ENCODE results near the gene LTBP2.

The LTBP2 gene

DNA sequence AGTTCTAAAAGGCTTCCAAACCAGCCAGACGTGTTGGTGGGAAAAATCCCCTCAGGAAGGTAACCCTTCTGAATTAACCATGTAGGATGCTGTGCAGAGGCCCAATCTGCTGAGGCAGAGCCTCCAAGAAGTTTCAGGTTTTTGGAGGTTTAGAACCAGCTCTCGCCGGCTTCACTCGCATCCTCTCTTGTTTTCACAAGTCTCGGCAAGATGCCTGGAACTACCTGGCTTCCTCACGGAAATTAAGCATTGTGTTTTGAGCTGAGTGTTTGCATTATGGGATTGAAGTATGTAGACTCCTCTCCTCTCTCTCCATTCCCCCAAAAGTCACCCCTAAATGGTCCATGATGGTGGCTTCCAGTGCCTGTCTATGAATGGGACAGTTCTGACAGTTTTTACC, 20.6 kb downstream of the LTBP2 start:
- no peak for DNase-seq (ENCODE audit: low read depth)

DNA sequence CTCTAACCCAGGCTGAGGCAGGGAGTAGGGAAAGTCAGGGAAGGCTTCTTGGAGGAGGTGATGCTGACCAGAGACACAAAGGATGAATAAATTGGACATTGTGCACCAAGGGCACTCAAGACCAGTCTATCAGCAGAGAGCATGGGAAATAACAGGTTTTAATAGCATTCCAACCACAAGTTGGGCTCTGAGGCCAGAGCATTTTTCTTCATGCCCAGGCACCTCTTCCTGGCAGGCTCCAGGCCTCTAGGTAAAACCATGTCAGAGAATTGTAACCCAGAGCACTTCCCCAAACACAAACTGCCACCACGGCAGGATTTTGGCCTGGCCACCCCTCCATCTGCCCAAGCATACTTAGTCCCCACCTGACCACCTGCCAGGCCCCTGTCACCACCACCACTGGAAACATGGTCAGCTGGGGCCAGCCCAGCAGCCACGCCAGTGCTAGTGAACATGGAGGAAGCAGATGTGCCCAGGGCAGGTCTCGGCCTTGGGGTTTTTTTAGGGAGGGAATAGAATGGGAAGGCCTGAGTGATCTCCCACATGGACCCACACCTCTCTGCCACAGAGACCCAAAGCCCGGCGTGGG, 22.7 kb downstream of the LTBP2 start:
- no peak for DNase-seq (ENCODE audit: low read depth)

DNA sequence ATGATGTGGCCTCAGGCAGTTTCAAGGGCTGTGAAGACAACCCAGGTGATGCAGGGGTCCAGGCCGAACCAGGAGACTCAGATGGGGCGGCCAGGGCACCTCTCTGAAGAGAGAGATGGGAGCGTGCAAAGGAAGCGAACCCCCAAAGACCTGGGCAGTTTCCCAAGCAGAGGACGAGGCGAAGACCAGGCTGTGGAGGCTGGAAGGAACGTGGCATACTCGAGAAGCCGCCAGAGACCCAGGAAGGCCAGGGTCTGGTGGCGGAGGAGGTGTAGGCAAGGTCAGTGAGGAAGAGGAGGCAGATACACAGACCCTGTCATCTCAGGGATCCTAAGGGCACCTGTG, 24.7 kb downstream of the LTBP2 start:
- DNase-seq (ENCODE audit: low read depth), result no peak

DNA sequence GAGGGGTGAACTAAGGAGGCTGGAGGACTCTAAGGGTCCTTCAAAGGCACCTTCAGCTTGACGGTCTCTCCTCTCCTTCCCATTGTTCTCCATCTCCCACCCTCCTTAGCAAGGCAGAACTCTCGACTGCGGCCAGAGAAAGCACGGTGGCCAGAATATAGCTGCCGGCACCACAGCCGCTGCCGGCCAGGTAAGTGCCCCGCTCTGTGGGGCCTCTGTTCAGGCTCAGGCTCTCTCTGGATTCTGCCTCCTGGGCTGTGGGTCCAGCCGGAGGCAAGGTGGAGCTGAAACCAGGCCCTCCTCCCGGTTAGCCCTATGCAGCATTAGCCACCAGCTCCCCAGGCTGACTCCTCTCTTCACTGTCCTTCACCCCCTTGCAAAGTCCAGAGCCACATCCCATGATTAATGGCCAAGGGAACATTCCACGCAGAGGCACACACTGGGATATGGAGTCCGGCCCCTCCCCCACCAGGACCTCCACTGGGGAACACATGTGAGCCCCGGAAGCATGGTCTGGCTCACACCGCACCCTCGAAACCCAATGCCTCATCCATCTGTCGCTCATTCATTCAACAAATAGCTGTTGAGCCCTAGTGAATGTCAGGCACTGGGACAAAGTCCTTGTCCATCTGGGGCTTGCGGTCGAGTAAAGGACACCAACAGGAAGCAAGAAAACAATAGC, 25.2 kb downstream of the LTBP2 start:
- DNase-seq (ENCODE audit: low read depth), result no peak

DNA sequence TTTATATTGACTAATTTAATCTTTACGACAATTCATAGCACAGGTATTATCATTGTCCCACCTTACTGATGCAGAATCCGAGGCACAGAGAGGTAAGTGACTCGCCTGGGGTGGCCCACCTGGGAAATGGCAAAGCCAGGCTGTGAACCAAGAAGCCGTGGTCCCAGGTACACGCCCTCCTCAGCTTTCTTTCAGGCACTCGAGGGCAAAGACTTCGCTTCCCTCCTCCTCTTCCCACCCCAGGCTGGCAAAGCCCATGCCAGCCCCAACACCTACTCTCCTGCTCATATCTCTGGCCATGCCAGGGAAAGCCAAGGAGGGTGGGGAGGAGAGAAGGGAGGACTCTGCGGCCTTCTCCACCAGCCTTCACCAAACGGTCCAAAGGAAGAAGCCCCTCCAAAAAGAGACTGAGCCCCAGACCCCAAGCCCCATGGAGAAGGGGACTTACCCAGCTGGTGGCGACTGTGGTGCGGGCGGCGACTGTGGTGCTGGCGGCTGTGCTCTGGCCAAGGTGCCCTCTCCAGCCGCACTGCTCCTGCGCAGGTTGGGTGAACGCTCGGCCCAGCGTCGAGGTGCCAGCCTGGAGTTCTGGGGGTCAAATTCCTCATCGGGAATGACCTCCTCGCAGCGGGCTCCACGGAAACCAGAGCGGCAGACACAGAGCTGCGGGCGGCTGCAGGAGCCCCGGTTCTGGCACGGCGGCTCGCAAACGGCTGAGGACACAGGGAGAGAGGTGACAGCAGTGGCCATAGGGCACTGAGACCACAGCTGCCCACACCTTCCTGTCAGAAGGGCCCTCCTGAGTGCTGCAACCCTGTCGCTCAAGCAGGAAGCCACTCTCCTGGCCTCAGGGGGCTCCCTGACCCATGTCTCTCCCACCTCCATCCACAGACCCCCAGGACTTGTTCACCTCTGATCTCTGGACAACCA, 26.4 kb downstream of the LTBP2 start:
- DNase-seq (ENCODE audit: low read depth), result no peak

DNA sequence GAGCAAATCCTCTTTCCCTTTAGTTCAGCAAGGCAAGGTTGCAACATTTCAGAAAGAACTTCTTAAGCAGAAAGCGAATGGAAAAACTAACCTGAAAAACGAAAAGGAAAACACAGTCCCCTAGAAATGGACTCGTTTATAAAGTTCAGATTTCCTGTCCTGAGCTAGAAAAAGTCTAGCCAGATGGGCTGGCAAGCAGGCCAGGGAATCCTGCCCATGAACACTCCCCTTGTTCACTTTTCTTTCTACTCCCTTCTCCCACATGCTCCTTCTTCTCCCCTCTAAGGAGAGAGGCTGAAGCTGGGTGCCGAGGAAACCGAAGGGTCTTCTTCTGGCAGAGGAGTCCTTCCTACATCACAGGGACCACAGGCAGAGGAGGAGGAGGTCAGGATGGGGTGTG, 27.1 kb downstream of the LTBP2 start:
- DNase-seq (ENCODE audit: low read depth), result no peak

DNA sequence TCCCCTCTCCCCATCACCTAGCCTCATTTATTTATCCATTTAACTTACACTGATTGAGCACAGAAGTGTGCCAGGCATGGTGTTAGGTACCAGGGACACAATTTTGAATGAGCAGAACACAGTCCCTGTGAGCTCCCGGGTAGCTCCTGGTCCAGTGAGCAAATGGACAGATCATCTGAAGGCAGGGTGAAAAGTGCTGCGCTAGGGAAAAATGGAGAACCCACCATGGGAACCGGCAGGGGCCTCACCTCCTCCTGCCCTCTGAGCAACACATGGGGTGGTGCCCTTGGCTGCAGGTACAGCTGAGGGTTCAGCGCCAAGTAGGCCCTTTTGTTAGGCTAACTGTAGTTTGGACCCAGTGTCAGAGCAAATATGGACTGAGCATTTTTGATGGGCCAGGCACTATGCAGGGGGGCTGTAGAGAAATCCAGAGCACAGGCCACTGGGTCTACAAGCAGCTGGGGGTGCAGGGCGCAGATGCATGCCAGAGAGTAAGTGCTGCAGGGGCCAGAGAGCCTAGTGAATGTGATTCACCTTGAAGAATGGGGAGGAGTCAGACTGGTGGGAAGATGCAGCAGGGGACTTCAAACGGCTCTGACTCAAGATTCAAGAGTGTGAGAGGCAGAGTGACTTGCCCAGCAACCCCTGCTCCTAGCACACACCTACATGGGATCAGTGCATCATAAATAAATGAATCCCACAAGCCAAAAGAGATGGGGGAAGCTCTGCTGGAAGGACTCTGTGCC, 28.2 kb downstream of the LTBP2 start:
- DNase-seq (ENCODE audit: low read depth), result no peak

DNA sequence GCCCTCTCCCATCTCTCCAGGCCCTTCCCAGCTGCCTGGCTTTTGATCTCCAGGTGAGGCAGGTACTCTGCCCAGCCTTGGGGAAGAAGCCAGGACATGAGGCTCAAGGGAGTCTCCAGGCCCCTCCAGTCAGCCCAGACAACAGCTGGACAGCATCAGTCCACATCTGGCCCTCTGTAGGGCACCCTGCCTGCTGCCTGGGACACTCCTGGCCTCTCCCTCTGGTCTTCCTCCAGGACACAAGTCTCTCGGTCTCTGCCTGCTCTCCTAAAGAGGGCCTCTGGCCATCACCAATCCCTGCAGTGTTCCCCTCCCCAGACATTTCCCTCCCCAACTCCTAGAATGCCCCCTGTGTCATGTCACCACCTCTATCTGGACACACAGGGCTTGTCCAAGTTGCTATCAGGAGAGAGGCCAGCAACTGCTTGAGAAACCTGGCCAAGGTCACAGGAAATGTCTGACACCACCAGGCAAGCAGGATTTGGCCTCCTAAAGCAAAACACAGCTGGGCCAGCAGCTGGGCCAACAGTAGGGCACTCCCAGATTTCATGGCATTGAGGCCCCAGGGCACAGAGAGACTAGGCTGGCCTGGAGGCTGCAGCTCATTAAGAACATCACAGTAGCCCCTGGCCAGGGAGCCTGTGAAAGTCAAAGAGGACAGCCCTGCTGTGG, 29.0 kb downstream of the LTBP2 start:
- DNase-seq (ENCODE audit: low read depth), result no peak

DNA sequence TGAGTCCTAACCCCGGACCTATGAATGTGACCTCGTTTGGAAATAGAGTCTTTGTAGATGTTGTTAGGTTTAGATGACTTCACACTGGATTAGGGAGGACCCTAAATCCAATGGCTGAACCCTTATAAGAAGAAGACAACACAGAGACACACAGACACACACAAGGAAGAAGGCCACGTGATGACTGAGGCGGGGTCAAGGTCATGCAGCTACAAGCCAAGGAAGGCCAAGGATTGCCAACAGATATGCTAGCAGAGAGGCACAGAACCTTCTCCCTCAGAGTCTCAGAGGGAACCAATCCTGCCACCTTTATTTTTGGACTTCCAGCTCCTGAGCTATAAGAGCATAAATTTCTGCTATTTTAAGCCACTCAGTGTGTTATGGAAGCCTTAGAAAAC, 31.8 kb downstream of the LTBP2 start:
- no peak for DNase-seq (ENCODE audit: low read depth)

DNA sequence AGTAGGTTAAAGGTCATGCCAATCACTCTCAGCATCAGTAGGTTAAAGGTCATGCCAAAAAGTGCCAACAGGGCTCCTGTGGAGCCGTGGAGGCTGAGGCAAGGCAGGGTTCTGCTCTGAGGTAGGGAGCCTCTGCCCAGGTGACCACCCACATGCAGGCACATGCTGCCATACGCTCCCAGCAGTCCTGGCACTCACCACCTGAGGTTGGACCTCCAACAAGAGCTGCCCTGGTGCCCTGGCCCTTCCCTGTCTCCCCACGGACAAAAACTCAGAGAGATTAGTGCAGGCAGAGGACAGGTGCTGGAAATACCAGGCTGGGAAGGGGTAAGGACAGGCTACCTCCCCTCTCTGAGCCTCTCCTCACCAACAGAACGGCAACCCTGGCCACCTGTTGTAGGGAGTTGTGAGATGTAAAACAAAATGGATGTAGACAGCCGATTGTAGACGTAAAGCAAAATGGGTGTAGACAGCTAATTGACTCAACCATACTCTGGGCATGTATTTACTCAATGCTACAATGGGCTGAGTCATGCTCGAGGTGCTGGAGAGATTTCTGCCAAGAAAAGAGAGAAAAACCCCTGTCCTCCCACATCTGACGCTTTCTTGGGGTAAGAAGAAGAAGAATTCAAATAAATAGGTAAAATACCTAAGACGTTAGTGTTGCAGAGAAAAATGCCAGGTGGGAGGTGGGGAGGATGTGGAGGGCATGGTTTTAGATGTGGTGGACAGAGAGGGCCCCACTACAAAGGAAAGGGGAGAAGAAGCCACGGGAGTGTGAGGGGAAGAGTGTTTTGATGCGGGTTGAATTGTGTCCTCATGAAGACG, 32.4 kb downstream of the LTBP2 start:
- no peak for DNase-seq (ENCODE audit: low read depth)

DNA sequence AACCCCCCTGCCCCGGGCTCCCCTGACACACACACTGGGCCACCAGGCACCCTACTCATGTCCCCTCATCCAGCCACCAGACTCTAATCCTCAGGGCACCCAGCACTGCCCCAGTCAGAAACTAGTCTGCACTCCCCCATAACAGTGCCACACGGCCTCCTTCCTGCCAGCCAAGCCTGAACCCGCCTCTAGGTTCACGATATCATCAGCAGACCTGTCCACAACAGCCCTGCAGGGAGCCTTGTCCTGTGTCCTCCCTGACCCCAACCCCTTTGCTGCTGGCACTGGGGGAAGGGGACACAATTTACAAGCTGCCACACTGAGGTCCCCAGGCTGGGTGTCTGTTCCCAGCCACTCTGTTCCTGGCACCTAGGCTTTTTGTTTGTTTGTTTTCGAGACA, 33.6 kb downstream of the LTBP2 start:
- DNase-seq (ENCODE audit: low read depth), result no peak

DNA sequence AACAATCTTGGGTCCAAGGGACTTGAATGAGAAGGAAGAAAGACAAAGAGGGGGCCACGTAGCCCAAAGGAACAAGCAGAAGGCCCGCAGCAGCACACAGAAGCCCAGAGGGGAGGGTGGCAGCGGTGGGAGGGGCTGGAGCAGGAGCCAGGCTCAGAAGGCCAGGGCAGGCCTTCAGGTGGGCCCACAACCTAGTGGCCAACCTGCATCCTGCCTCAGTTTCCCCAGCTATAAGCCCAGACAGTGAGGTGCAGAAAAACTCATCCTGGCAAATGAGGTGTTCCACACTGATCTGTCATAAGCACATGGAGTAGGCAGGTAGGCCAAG, 34.1 kb downstream of the LTBP2 start:
- DNase-seq (ENCODE audit: low read depth), result no peak

DNA sequence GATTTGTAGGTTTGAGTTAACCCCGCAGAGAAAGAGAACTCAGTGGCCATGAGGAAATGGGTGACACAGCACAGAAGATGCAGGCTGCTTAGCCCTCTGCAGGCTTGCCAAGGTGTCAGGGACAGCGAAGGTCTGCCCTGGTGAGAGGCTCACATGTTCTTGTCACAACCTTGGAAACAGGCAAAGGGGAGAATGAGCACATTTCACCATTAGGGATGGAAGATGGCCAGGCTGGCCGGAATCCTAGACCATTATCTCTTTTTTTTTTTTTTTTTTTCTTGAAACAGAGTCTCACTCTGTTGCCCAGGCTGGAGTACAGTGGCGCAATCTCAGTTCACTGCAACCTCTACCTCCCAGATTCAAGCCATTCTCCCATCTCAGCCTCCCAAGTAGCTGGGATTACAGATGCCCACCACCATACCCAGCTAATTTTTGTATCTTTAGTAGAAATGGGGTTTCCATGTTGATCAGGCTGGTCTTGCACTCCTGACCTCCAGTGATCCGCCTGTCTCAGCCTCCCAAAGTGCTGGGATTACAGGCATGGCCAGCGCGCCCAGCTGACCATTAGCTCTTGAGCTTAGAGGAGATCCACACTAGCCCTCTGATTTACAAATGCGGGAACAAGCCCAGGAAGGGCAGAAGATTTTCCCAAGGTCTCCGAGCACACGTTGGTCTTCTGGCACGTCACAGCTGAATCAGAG, 34.6 kb downstream of the LTBP2 start:
- DNase-seq (ENCODE audit: low read depth), result no peak

DNA sequence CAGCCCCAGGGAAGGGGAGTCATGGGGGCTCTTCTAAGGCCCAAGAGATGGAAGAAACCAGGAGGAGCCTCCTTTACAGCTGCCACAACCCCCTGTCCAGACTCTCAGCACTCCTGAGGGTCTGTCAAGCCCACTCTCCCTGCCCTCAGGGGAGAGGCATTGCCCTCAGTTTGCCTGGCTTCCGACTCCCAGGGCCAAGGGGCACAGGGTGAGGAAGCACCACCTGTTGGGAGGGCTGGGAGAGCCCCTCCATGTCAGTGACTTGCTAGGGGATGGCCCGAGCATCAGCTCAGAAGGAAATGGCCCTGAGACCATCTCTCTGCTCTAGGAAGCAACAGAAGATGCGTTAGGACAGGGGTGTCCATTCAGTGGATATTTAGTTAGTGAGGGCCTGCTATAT, 36.1 kb downstream of the LTBP2 start:
- DNase-seq (ENCODE audit: low read depth), result no peak

DNA sequence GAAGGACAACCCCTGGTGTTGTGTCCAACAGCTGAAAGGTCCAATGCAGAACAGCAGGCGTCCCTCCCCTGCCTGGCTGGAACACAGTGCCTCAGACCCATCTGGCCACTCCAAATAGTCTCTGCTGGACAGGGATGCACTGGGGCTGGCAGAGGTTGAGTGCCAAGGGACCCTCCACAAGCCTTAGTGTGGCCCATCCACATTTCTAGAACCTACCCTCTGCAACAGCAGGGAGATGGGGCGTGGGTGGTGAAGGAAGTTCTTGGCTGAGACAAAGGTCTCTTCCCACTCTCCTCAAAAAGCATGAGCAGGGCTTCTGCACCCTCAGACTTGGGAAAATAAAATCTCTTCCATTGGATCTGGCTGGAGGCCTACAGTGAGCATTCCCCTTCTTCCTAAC, 36.5 kb downstream of the LTBP2 start:
- no peak for DNase-seq (ENCODE audit: low read depth)

DNA sequence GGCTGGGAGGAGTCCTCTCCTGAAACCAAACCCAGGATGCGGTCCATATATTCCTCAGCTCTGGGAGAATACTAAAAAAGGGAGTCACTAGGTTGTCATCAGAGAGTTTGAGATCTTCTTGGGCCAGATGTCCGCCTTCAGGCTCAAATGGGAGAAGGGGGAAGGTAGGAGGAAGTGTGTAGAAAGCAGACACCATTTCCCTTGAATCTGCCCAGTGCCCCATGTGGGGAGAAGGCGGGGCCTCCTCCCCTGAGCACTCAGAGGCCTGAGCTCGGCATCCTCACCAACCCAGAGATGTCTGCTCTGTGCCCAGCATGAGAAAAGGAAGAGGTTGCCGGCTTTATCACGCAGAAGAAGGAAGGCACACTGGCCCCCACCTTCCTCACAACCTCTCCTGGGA, 37.3 kb downstream of the LTBP2 start:
- DNase-seq (ENCODE audit: low read depth), result no peak

DNA sequence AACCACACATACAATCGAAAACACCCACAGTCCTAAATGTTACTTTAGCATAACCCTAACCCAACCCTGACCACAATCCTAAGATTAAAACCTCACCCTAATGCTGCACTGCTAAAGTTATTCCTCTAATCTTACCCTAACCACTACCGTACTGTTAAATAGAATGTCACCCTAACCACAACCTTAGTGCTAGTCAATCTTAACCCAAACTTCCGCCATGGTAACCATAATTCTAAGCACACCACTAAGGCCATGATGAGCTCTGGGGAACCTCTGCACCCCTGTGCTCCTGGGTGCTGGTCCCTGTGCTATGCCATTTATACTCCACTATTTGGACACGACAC, 38.0 kb downstream of the LTBP2 start:
- no peak for DNase-seq (ENCODE audit: low read depth)

DNA sequence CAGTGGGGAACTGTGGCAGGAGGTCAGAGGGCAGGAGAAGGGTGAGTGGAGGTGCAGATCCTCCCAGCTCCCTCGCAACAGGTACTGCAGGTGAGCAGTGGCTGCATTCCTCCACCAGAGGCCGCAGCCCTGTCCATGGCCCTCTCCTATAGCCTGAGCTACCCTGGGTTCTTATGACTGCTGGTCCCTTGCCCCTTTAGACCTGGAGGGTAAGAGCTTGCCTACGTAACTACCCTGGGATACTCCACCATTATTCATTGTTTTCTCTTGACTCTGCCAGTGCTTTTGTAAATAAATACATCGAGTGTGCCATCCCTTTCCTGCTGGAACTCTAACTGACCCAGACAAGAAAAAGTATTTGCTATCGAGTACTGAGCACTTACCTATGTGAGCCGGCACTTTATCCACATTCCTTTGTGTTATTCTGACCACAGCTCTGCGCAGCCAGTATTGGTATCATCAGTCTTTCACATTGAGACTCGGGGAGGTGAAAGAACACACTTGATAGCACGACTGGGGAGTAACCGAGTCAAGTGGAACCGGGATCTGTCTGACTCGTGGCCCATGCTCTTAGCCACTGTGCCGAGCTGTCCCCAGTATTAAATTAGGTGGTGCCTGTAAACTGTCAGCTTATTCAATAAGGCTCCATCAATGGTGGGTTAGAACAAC, 38.5 kb downstream of the LTBP2 start:
- no peak for DNase-seq (ENCODE audit: low read depth)

DNA sequence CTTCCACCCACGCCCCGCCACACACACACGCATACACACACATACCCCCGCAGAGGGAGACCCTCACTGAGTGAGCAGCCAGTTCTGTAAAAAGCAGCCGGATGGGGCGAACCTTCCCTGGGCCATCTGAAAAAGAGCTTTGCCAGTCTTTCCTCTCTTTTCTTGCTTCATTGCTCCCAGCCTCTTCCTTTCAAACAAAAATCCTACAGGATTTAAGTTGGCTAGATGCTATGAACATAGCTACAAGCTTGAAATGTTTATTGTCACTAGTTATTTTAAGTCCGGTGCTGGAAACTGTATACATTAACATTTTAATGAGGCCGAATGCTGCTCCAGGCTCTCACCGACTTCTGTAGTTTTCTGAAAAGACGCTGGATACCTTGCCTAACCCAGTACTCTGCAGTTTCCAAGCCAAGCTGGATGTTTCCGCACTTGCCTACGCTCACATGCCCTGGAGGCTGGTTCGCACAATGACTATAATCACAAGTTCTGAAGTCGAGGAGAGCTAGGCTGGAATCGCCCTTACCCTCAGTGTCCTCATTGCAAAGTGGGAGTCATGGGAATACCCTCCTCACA, 39.2 kb downstream of the LTBP2 start:
- no peak for DNase-seq (ENCODE audit: low read depth)

Measured in activated T-helper 9 cell treated with anti-CD3 and anti-CD28 coated beads, Interleukin-2, amount 50 U/mL, for 16 hours (primary cell).